Stomach (tissue), 4 donors: ENCODE data around the gene PIAS1.

Source experiments
- POLR2A ChIP-seq, 4 donors: fragments of 450-650 bp; IDR thresholded peaks; one replicate each; pipeline ENCODE4 v1.6.1; 2016; ENCODE audit warnings: antibody characterized with exemption in 4 of 4, control low read depth in 2 of 4, mild to moderate bottlenecking in 1 of 4, moderate library complexity in 1 of 4
- TF ChIP-seq, protein P1 (sequence below), 7 experiments: fragments of 450-650 bp in 4 of 7; fragments of 200-600 bp in 3 of 7; sonication (generic) in 3 of 7; IDR thresholded peaks; one replicate each; pipeline ENCODE4 v1.5.1; 2016 to 2019; ENCODE audit warnings: antibody characterized with exemption in 7 of 7, control low read depth in 2 of 7, mild to moderate bottlenecking in 1 of 7

DNA sequence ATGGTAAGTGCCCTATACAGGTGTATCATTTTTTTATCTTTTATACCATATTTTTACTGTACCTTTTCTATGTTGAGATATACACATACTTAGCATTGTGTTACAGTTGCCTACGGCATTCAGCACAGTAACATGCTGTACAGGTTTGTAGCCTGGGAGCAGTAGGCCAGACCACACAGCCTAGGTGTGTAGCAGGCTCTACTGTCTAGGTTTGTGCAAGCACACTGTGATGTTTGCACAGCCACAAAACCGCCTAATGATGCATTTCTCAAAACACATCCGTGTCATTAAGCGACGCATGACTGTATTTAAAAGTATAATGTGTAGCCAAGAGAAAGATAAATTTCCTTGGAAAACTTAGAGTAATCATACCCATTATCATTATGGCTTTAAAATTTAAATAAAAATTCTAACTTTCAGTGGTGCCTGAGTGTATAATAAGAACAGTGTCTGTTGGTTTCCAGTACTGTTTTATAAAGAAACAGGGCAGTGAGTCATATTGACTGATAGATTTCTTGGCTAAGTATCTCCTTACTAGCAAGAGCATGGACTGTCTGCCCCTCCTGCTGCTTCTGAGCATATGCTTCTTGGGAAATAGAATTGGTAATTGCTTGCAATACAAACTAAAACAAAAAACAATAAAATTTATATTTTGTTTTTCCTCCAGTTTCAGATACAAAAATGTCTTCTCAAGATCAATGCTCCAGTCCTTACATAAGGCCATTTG is 132.7 kb downstream of the PIAS1 start:
- TF ChIP-seq, protein P1, sequence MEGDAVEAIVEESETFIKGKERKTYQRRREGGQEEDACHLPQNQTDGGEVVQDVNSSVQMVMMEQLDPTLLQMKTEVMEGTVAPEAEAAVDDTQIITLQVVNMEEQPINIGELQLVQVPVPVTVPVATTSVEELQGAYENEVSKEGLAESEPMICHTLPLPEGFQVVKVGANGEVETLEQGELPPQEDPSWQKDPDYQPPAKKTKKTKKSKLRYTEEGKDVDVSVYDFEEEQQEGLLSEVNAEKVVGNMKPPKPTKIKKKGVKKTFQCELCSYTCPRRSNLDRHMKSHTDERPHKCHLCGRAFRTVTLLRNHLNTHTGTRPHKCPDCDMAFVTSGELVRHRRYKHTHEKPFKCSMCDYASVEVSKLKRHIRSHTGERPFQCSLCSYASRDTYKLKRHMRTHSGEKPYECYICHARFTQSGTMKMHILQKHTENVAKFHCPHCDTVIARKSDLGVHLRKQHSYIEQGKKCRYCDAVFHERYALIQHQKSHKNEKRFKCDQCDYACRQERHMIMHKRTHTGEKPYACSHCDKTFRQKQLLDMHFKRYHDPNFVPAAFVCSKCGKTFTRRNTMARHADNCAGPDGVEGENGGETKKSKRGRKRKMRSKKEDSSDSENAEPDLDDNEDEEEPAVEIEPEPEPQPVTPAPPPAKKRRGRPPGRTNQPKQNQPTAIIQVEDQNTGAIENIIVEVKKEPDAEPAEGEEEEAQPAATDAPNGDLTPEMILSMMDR (IDR thresholded peaks at IDR 0.05) = no peak
- no peak for TF ChIP-seq POLR2A (IDR thresholded peaks at IDR 0.05)
